Measurements from ENCODE around the gene ZFP92.

DNA sequence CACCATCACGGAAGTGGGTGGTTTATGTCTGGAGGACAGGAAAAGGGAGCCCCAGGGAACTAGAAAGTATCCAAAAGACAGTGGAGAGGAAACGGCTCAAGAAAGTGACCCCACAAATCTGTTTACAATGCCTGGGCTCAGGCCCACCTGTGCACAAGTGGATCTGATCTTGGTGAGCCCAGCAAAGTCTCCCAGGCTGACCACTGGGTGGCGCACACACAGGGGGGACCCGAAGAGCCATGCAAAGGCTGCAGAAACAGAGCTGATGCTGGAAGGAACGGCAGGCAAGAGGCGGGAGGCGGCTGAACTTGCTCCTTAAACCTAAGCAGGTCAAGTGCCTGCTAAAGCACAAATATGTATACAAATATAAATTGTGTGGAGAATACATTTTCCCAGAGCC lies 49.6 kb downstream of the ZFP92 start:
- TF ChIP-seq, protein P1, sequence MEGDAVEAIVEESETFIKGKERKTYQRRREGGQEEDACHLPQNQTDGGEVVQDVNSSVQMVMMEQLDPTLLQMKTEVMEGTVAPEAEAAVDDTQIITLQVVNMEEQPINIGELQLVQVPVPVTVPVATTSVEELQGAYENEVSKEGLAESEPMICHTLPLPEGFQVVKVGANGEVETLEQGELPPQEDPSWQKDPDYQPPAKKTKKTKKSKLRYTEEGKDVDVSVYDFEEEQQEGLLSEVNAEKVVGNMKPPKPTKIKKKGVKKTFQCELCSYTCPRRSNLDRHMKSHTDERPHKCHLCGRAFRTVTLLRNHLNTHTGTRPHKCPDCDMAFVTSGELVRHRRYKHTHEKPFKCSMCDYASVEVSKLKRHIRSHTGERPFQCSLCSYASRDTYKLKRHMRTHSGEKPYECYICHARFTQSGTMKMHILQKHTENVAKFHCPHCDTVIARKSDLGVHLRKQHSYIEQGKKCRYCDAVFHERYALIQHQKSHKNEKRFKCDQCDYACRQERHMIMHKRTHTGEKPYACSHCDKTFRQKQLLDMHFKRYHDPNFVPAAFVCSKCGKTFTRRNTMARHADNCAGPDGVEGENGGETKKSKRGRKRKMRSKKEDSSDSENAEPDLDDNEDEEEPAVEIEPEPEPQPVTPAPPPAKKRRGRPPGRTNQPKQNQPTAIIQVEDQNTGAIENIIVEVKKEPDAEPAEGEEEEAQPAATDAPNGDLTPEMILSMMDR (IDR thresholded peaks at IDR 0.05) = no peak
- TF ChIP-seq POLR2A (IDR thresholded peaks at IDR 0.05) = no peak

Measured in lower leg skin (tissue), 3 donors.